Heart right ventricle (tissue), 16 donors: ENCODE measurements around the gene CR1. TPM values are rescaled to one million over a fixed set of nuclear protein-coding genes. Genes with fewer than 3 reads are reported as not detected.

Source experiments
- ATAC-seq, 8 donors: fragments of 200-7000 bp; cut with Tn5 transposase; one replicate each; pipeline ENCODE4 v1.9.1; 2020; ENCODE audit warnings: mild to moderate bottlenecking in 8 of 8, moderate library complexity in 8 of 8, moderate number of reproducible peaks in 1 of 8
- DNase-seq, 2 donors: peaks; one replicate each; pipeline ENCODE4 v3.0.0-alpha.2; 2020
- H3K27ac ChIP-seq, 10 donors: fragments of 200-600 bp; sonication (generic) in 2 of 10; one replicate each; pipeline versions ENCODE4 v1.5.0 to v1.8.0; 2020 to 2022; ENCODE audit warnings: mild to moderate bottlenecking in 3 of 10
- H3K27me3 ChIP-seq, 7 donors: fragments of 200-600 bp; one replicate each; pipeline ENCODE4 v1.8.0; 2021 to 2022; ENCODE audit warnings: mild to moderate bottlenecking in 2 of 7
- H3K36me3 ChIP-seq, 9 donors: fragments of 200-600 bp; sonication (generic) in 1 of 9; one replicate each; pipeline versions ENCODE4 v1.5.0 to v1.8.0; 2020 to 2022; ENCODE audit warnings: mild to moderate bottlenecking in 2 of 9
- H3K4me1 ChIP-seq, 9 donors: fragments of 200-600 bp; sonication (generic) in 1 of 9; one replicate each; pipeline versions ENCODE4 v1.5.0 to v1.8.0; 2020 to 2022; ENCODE audit warnings: mild to moderate bottlenecking in 4 of 9
- H3K4me3 ChIP-seq, 10 donors: fragments of 200-600 bp; sonication (generic) in 2 of 10; one replicate each; pipeline versions ENCODE4 v1.5.0 to v1.8.0; 2020 to 2022; ENCODE audit warnings: mild to moderate bottlenecking in 7 of 10, moderate library complexity in 2 of 10
- H3K9me3 ChIP-seq, 11 donors: fragments of 200-600 bp in 10 of 11; sonication (generic) in 2 of 11; one replicate each; pipeline versions ENCODE4 v1.5.0 to v1.8.0; 2013 to 2022; ENCODE audit warnings: mild to moderate bottlenecking in 2 of 11, control low read depth in 1 of 11, moderate library complexity in 1 of 11
- CTCF ChIP-seq, 9 donors: fragments of 200-600 bp; sonication (generic) in 2 of 9; IDR thresholded peaks; one replicate each; pipeline versions ENCODE4 v1.5.0 to v1.8.0; 2021 to 2022; ENCODE audit warnings: antibody characterized with exemption in 9 of 9, mild to moderate bottlenecking in 5 of 9, moderate library complexity in 1 of 9
- WGBS, 2 donors: extraction: QIAGEN DNeasy Blood & Tissue Kit; methylation state at CpG; one replicate each; pipeline ENCODE4 v1.1.7; 2013; ENCODE audit warnings: inconsistent platforms in 1 of 2; 5-methylcytosine and 5-hydroxymethylcytosine counted together
- intact Hi-C, 10 donors: fragments of 100-400 bp; cut with DNase I; formaldehyde crosslinking; loops; one replicate each; pipeline versions ENCODE4 v1.11.1 to v1.14.2; 2022
- polyA plus RNA-seq, 2 donors: library from polyadenylated mRNA; stranded (reverse); fragments of 200-250 nt; gene quantifications; one replicate each; pipeline ENCODE4 v1.2.3, GENCODE V29; 2013
- total RNA-seq, 10 donors: library from RNA; stranded (reverse); fragmentation: NEBNext Ultra II Directional in 3 of 10; extraction: Animal tissue kit (Norgen Biotek cat#: 25700) in 3 of 10; gene quantifications; one replicate each; pipeline versions ENCODE4 v1.2.1 to v1.2.4, GENCODE V29; 2021 to 2023
- donor health status: Arrhythmogenic right ventricular cardiomyopathy.
- donor health status: ischemic (EF 13 %, LVEDD 7.1; RV severe dilation, severe dysfunction).
- donor health status: healthy with polysubstance abuse.
- donor health status: DM: no; HTN: yes; CAD: no.
- donor health status: DM: no; HTN: no; CAD: no.
- donor health status: ischemic (EF 25% LVEDD 6.9; RV normal size, moderate dysfunction).
- donor health status: ischemic (EF 25% LVEDD 5.7; RV mildly dilated, moderate dysfunction).
- donor health status: healthy.
- donor health status: DM: yes; HTN: yes; CAD: no.
- donor health status: Ischemic cardiomyopathy.
- donor health status: ischemic (EF 35%, LVEDD 5.7; RV mildly dilated, moderate dysfunction).
- donor health status: nonischemic (EF 11% LVEDD 7.7; RV severe dilation, severe dysfunction).
- donor health status: DM: yes; HTN: yes; CAD: no.
- donor health status: PGD.
- donor health status: ischemic (EF 29% LVEDD 5.4; RV normal size, mild dysfunction).
- donor health status: nonischemic (EF 23%, LVEDD 6.1; RV moderate dilation, normal function).

CR1 gene
- total and polyA plus RNA-seq, 12 donors = 0.15 to 25.6 (median 1.4) TPM

- peaks cover 0 to 26% (median 0%) of the 10 kb centered on the region in 7 donors for H3K27me3 ChIP-seq
- intact Hi-C loops = no loop called here
- H3K4me1 ChIP-seq = no peaks in the 10 kb centered on the region
- H3K9me3 ChIP-seq = no peaks in the 10 kb centered on the region
- ATAC-seq = no peak
- peaks cover 0 to 38% (median 0%) of the 10 kb centered on the region in 9 donors for H3K36me3 ChIP-seq
- WGBS, 2 donors = 89 to 93% methylated on average over 7 of the region's 7 CpGs
- H3K4me3 ChIP-seq = no peak overlapping the region
- DNase-seq = no peak
- no peak for TF ChIP-seq CTCF (IDR thresholded peaks at IDR 0.05)
- H3K27ac ChIP-seq = no peak overlapping the region
These were observed 109.7 kb downstream of the CR1 start for GRCh38 chr1:207605444-207606361.

- DNase-seq (no peak), ATAC-seq (no peak)
- H3K27ac ChIP-seq = no peak overlapping the region
- intact Hi-C loops = no loop called here
- H3K4me3 ChIP-seq = no peak overlapping the region
- no peaks in the 10 kb centered on the region for H3K9me3 ChIP-seq
- no peaks in the 10 kb centered on the region for H3K4me1 ChIP-seq
- no peak for TF ChIP-seq CTCF (IDR thresholded peaks at IDR 0.05)
- WGBS, 2 donors = 89 to 90% methylated on average over 2 of the region's 2 CpGs
- H3K36me3 ChIP-seq = peaks cover 0 to 44% (median 0%) of the 10 kb centered on the region in 9 donors
- H3K27me3 ChIP-seq = peaks cover 0 to 25% (median 0%) of the 10 kb centered on the region in 7 donors
These were observed 110.4 kb downstream of the CR1 start for GRCh38 chr1:207606362-207606755.

GRCh38 chr1:207612762-207613161, 116.8 kb downstream of the CR1 start:
- TF ChIP-seq CTCF (IDR thresholded peaks at IDR 0.05) = no peak
- Histone ChIP-seq H3K27ac (no peak overlapping the region), H3K4me1 (no peaks in the 10 kb centered on the region), H3K4me3 (no peak overlapping the region), H3K9me3 (peaks cover 0 to 11% (median 0%) of the 10 kb centered on the region in 11 donors), H3K36me3 (peaks cover 0 to 86% (median 0%) of the 10 kb centered on the region in 9 donors), H3K27me3 (peaks cover 0 to 26% (median 0%) of the 10 kb centered on the region in 7 donors)
- no peak for ATAC-seq
- WGBS, 2 donors = 84 to 85% methylated on average over 11 of the region's 11 CpGs
- intact Hi-C loops = no loop called here
- no peak for DNase-seq

- Histone ChIP-seq H3K27ac (no peak overlapping the region), H3K4me3 (no peak overlapping the region), H3K27me3 (peaks cover 0 to 11% (median 0%) of the 10 kb centered on the region in 7 donors), H3K9me3 (no peaks in the 10 kb centered on the region), H3K36me3 (peaks cover 0 to 71% (median 0%) of the 10 kb centered on the region in 9 donors), H3K4me1 (no peaks in the 10 kb centered on the region)
- DNase-seq (no peak), ATAC-seq (peak; percentile 53 to 83 (median 67))
- WGBS, 2 donors = 55 to 57% methylated on average over 7 of the region's 7 CpGs
- intact Hi-C loops = no loop called here
- TF ChIP-seq CTCF (IDR thresholded peaks at IDR 0.05) = peak; percentile 46 to 81 (median 70)
These were observed 124.0 kb downstream of the CR1 start for GRCh38 chr1:207619871-207620542.
